Liver (tissue), 9 donors: ENCODE measurements around the gene KAZN. TPM values are rescaled to one million over a fixed set of nuclear protein-coding genes. Genes with fewer than 3 reads are reported as not detected.

Experiments
- DNase-seq: peaks from one replicate; pipeline ENCODE4 v3.0.0-alpha.2; 2017; ENCODE audit warnings: low spot score
- H3K27ac ChIP-seq, 2 donors: one replicate each; pipeline ENCODE4 v1.7.0; 2013; ENCODE audit warnings: inconsistent platforms in 2 of 2, low read length in 2 of 2, control low read depth in 1 of 2, low read depth in 1 of 2, mild to moderate bottlenecking in 1 of 2
- H3K27me3 ChIP-seq, 4 donors: one replicate each; pipeline versions ENCODE4 v1.6.1 to v1.7.0; 2013; ENCODE audit warnings: low read length in 3 of 4, inconsistent platforms in 1 of 4, mild to moderate bottlenecking in 1 of 4, moderate library complexity in 1 of 4; ENCODE audit not compliant: control insufficient read depth in 4 of 4, insufficient read depth in 4 of 4
- H3K36me3 ChIP-seq, 4 donors: one replicate each; pipeline versions ENCODE4 v1.6.1 to v1.7.0; 2013; ENCODE audit warnings: low read length in 3 of 4, mild to moderate bottlenecking in 3 of 4, low read depth in 1 of 4, moderate library complexity in 1 of 4; ENCODE audit not compliant: control insufficient read depth in 4 of 4, insufficient read depth in 3 of 4
- H3K4me1 ChIP-seq, 4 donors: one replicate each; pipeline versions ENCODE4 v1.6.1 to v1.7.0; 2013; ENCODE audit warnings: low read length in 3 of 4, mild to moderate bottlenecking in 3 of 4, moderate library complexity in 1 of 4; ENCODE audit not compliant: control insufficient read depth in 4 of 4, insufficient read depth in 4 of 4
- H3K4me3 ChIP-seq, 3 donors: one replicate each; pipeline versions ENCODE4 v1.6.1 to v1.7.0; 2013; ENCODE audit warnings: low read length in 3 of 3, control low read depth in 1 of 3, low read depth in 1 of 3, mild to moderate bottlenecking in 1 of 3
- H3K9ac ChIP-seq, 2 donors: one replicate each; pipeline ENCODE4 v1.7.0; 2013; ENCODE audit warnings: low read length in 2 of 2, mild to moderate bottlenecking in 2 of 2, moderate library complexity in 2 of 2, control low read depth in 1 of 2, low read depth in 1 of 2
- H3K9me3 ChIP-seq, 4 donors: one replicate each; pipeline versions ENCODE4 v1.6.1 to v1.7.0; 2013; ENCODE audit warnings: low read length in 3 of 4; ENCODE audit not compliant: control insufficient read depth in 4 of 4
- ATF3 ChIP-seq: IDR thresholded peaks from 2 replicates; pipeline ENCODE4 v1.6.1; 2016; ENCODE audit warnings: antibody characterized with exemption
- EGR1 ChIP-seq, 2 donors: IDR thresholded peaks; 2 replicates each; pipeline ENCODE4 v1.6.1; 2016 to 2018; ENCODE audit warnings: antibody characterized with exemption in 2 of 2, low read depth in 2 of 2
- FOXA1 ChIP-seq: IDR thresholded peaks from 2 replicates; pipeline ENCODE4 v1.6.1; 2016; ENCODE audit warnings: antibody characterized with exemption
- FOXA2 ChIP-seq: IDR thresholded peaks from 2 replicates; pipeline ENCODE4 v1.6.1; 2016; ENCODE audit warnings: antibody characterized with exemption
- GABPA ChIP-seq, 2 donors: IDR thresholded peaks in 1 of 2; conservative IDR thresholded peaks in 1 of 2; 2 replicates each; pipeline ENCODE4 v1.6.1; 2016; ENCODE audit warnings: antibody characterized with exemption in 2 of 2, mild to moderate bottlenecking in 1 of 2, moderate library complexity in 1 of 2
- HNF4A ChIP-seq, 2 donors: conservative IDR thresholded peaks; 2 replicates each; pipeline ENCODE4 v1.6.1; 2016; ENCODE audit warnings: antibody characterized with exemption in 2 of 2, mild to moderate bottlenecking in 2 of 2
- HNF4G ChIP-seq: IDR thresholded peaks from 2 replicates; pipeline ENCODE4 v1.6.1; 2016; ENCODE audit warnings: antibody characterized with exemption
- JUND ChIP-seq, 2 donors: IDR thresholded peaks; 2 replicates each; pipeline ENCODE4 v1.6.1; 2016; ENCODE audit warnings: antibody characterized with exemption in 2 of 2
- MAX ChIP-seq: IDR thresholded peaks from 2 replicates; pipeline ENCODE4 v1.6.1; 2016; ENCODE audit warnings: antibody characterized with exemption
- NR2F2 ChIP-seq: IDR thresholded peaks from 2 replicates; pipeline ENCODE4 v1.6.1; 2016; ENCODE audit warnings: antibody characterized with exemption
- RAD21 ChIP-seq, 2 donors: IDR thresholded peaks; 2 replicates each; pipeline ENCODE4 v1.6.1; 2016; ENCODE audit warnings: antibody characterized with exemption in 2 of 2, mild to moderate bottlenecking in 2 of 2
- RXRA ChIP-seq, 2 donors: IDR thresholded peaks; 2 replicates each; pipeline ENCODE4 v1.6.1; 2017 to 2018; ENCODE audit warnings: antibody characterized with exemption in 2 of 2, mild to moderate bottlenecking in 1 of 2
- SP1 ChIP-seq: IDR thresholded peaks from 2 replicates; pipeline ENCODE4 v1.6.1; 2018; ENCODE audit warnings: antibody characterized with exemption, mild to moderate bottlenecking
- TAF1 ChIP-seq: conservative IDR thresholded peaks from 2 replicates; pipeline ENCODE4 v1.6.1; 2016; ENCODE audit warnings: antibody characterized with exemption, mild to moderate bottlenecking
- YY1 ChIP-seq: IDR thresholded peaks from 2 replicates; pipeline ENCODE4 v1.6.1; 2016; ENCODE audit warnings: antibody characterized with exemption, mild to moderate bottlenecking
- ZBTB33 ChIP-seq: IDR thresholded peaks from 2 replicates; pipeline ENCODE4 v1.6.1; 2016; ENCODE audit warnings: antibody characterized with exemption
- WGBS: extraction: QIAGEN DNeasy Blood & Tissue Kit; methylation state at CpG from one replicate; pipeline ENCODE4 v1.1.7; 2013; 5-methylcytosine and 5-hydroxymethylcytosine counted together
- polyA plus RNA-seq, 2 donors: library from polyadenylated mRNA; stranded (reverse) in 1 of 2; unstranded in 1 of 2; fragments of 200-250 nt in 1 of 2; fragments of >200 nt in 1 of 2; fragmentation: Nextera tagmentation in 1 of 2; extraction: Ambion mirVana in 1 of 2; gene quantifications; one replicate each; pipeline versions ENCODE4 v1.2.1 to v1.2.3, GENCODE V29; 2013 to 2015
- total RNA-seq, 2 donors: library from RNA; depleted of rRNA; stranded (reverse); fragments of >200 nt; gene quantifications; one replicate each; pipeline ENCODE4 v1.2.3, GENCODE V29; 2014
- donor health status: healthy.
- donor health status: healthy.
- donor health status: healthy.
- donor health status: healthy.
- donor health status: healthy.

Gene KAZN
- total and polyA plus RNA-seq, 4 donors: 1.9 to 6.9 (median 2.4) TPM

- TF ChIP-seq FOXA2 (no peak), MAX (no peak), RAD21 (IDR thresholded peaks at IDR 0.05) (no peak), GABPA (IDR thresholded peaks at IDR 0.05 in 1 of 2, conservative IDR thresholded peaks at IDR 0.05 in 1 of 2) (no peak), FOXA1 (no peak)
Observed at GRCh38 chr1:14755518-14756252, 157.2 kb downstream of the KAZN start (continued).

- no peak overlapping the region for H3K9ac ChIP-seq
- H3K9me3 ChIP-seq: peaks cover 0 to 8% (median 4%) of the 10 kb centered on the region in 4 donors
- TF ChIP-seq HNF4G (no peak), YY1 (no peak), FOXA2 (no peak), EGR1 (IDR thresholded peaks at IDR 0.05; ENCODE audit: low read depth in 2 of 2) (no peak), HNF4A (conservative IDR thresholded peaks at IDR 0.05) (no peak), RXRA (IDR thresholded peaks at IDR 0.05) (no peak)
- H3K27me3 ChIP-seq: no peaks in the 10 kb centered on the region
- H3K4me1 ChIP-seq: no peaks in the 10 kb centered on the region
- no peak for DNase-seq
- WGBS: 63% methylated on average over 6 of the region's 6 CpGs
- H3K36me3 ChIP-seq: no peaks in the 10 kb centered on the region
- no peak overlapping the region for H3K4me3 ChIP-seq
- no peak overlapping the region for H3K27ac ChIP-seq
Observed at GRCh38 chr1:14756589-14757285, 158.3 kb downstream of the KAZN start.

- peaks cover 0 to 7% (median 4%) of the 10 kb centered on the region in 4 donors for H3K9me3 ChIP-seq
- H3K4me1 ChIP-seq: no peaks in the 10 kb centered on the region
- no peaks in the 10 kb centered on the region for H3K27me3 ChIP-seq
- no peak for DNase-seq
- no peak for TF ChIP-seq NR2F2
- no peak for TF ChIP-seq RXRA (IDR thresholded peaks at IDR 0.05)
- TF ChIP-seq MAX: no peak
- no peak for TF ChIP-seq TAF1
- H3K36me3 ChIP-seq: no peaks in the 10 kb centered on the region
- WGBS: 66% methylated on average over 2 of the region's 2 CpGs
- no peak overlapping the region for H3K9ac ChIP-seq
- no peak overlapping the region for H3K4me3 ChIP-seq
- no peak overlapping the region for H3K27ac ChIP-seq
Observed at GRCh38 chr1:14757286-14757625, 158.8 kb downstream of the KAZN start.

- 55% methylated on average over 15 of the region's 15 CpGs for WGBS
- no peak overlapping the region for H3K27ac ChIP-seq
- TF ChIP-seq SP1 (no peak), NR2F2 (no peak), ATF3 (no peak), ZBTB33 (no peak), FOXA2 (no peak), GABPA (IDR thresholded peaks at IDR 0.05 in 1 of 2, conservative IDR thresholded peaks at IDR 0.05 in 1 of 2) (no peak), JUND (IDR thresholded peaks at IDR 0.05) (no peak), FOXA1 (no peak), TAF1 (no peak)
- no peak for DNase-seq
- no peak overlapping the region for H3K9ac ChIP-seq
- H3K4me3 ChIP-seq: no peak overlapping the region
- no peaks in the 10 kb centered on the region for H3K27me3 ChIP-seq
- H3K36me3 ChIP-seq: no peaks in the 10 kb centered on the region
- no peaks in the 10 kb centered on the region for H3K4me1 ChIP-seq
- no peaks in the 10 kb centered on the region for H3K9me3 ChIP-seq
Observed at GRCh38 chr1:14759042-14759818, 160.7 kb downstream of the KAZN start.
